Measurements from ENCODE around the gene PTPRG. TPM values are rescaled to one million over a fixed set of nuclear protein-coding genes. Genes with fewer than 3 reads are reported as not detected.

The PTPRG gene
- total and polyA plus RNA-seq, 2 donors (not counting 3 experiments of a cell fraction or from before 2014, with no cell fraction given) = 8.9 to 39.1 TPM

DNA sequence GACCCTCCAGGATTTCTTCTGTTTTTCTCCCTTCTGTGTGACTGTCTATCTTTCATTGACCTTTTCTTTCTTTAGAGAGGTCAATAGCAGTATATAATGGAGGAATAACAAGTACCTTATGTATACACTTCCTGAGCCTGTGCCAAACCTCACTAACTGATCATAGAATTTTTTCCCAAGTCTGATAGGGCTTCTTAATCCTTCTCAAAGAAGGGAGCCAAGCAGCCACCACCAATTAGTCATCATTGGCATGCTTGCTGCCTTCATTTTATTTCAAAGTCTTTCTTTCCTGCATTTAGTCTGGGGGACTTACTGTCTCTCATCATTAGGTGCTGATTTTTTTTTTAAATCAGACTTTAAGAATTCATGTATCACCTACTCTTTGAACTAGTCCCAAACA is 485.0 kb downstream of the PTPRG start:
- BruUV-seq (replicated peaks) = no TSS peak
- dilution Hi-C loops (cut with MboI; ENCODE audit: extremely low pct_ligation_motif_present, low sequenced_read_pairs) = no loop called here
- H3K27me3 ChIP-seq (ENCODE audit: control insufficient read depth in 2 of 2, insufficient read depth in 2 of 2, low read length in 2 of 2) = no peaks in the 10 kb centered on the region
- TF ChIP-seq FOS (IDR thresholded peaks at IDR 0.05; ENCODE audit: borderline replicate concordance, insufficient read depth, low read length) (no peak), GATA2 (IDR thresholded peaks at IDR 0.05; ENCODE audit: insufficient read depth, insufficient read length, low read depth, low read length) (no peak), JUN (IDR thresholded peaks at IDR 0.05; ENCODE audit: borderline replicate concordance, insufficient read depth, insufficient read length, low read depth) (no peak), POLR2A (IDR thresholded peaks at IDR 0.05; ENCODE audit: low read depth, low read length) (no peak), POLR2AphosphoS5 (IDR thresholded peaks at IDR 0.05; ENCODE audit: insufficient read depth, low read depth, low read length) (no peak), MYC (IDR thresholded peaks at IDR 0.05; ENCODE audit: low read depth, low read length) (no peak), EZH2 (IDR thresholded peaks at IDR 0.05; ENCODE audit: borderline replicate concordance, low read depth, low read length, severe bottlenecking) (no peak), MAX (IDR thresholded peaks at IDR 0.05; ENCODE audit: insufficient read depth, insufficient read length) (no peak)
- TF ChIP-seq, protein P1, sequence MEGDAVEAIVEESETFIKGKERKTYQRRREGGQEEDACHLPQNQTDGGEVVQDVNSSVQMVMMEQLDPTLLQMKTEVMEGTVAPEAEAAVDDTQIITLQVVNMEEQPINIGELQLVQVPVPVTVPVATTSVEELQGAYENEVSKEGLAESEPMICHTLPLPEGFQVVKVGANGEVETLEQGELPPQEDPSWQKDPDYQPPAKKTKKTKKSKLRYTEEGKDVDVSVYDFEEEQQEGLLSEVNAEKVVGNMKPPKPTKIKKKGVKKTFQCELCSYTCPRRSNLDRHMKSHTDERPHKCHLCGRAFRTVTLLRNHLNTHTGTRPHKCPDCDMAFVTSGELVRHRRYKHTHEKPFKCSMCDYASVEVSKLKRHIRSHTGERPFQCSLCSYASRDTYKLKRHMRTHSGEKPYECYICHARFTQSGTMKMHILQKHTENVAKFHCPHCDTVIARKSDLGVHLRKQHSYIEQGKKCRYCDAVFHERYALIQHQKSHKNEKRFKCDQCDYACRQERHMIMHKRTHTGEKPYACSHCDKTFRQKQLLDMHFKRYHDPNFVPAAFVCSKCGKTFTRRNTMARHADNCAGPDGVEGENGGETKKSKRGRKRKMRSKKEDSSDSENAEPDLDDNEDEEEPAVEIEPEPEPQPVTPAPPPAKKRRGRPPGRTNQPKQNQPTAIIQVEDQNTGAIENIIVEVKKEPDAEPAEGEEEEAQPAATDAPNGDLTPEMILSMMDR (IDR thresholded peaks at IDR 0.05; ENCODE audit: extremely low read depth in 1 of 2, insufficient read depth in 1 of 2, low read depth in 1 of 2, low read length in 2 of 2) = no peak
- ChIA-PET CTCF (interaction anchor here (1.9 kb wide), 1 partner anchor 12 kb away, joined by 6 read pairs; no protein-coding TSS in a partner anchor), POLR2A (no interaction called here)
- H2AFZ ChIP-seq (ENCODE audit: low read depth, low read length) = no peak overlapping the region
- H3K4me3 ChIP-seq (replicated peaks in 1 of 3; ENCODE audit: insufficient read depth in 1 of 3, low read depth in 1 of 3, low read length in 3 of 3) = no peak overlapping the region
- H3K9me1 ChIP-seq (replicated peaks; ENCODE audit: control insufficient read depth, extremely low read depth, insufficient read depth, low read length) = no peaks in the 10 kb centered on the region
- H3K9me3 ChIP-seq (replicated peaks; ENCODE audit: control insufficient read depth, insufficient read depth, low read length) = no peaks in the 10 kb centered on the region
- H3K36me3 ChIP-seq (ENCODE audit: control insufficient read depth in 2 of 2, extremely low read depth in 1 of 2, insufficient read depth in 2 of 2, low read length in 2 of 2) = no peaks in the 10 kb centered on the region
- DNase-seq (ENCODE audit: low read depth, low spot score) (no peak), FAIRE-seq (no peak)
- no peak overlapping the region for H3K27ac ChIP-seq (ENCODE audit: insufficient read depth, low read depth, low read length)
- H3K79me2 ChIP-seq (ENCODE audit: control insufficient read depth, insufficient read depth, low read length) = no peaks in the 10 kb centered on the region
- no peak overlapping the region for H3K9ac ChIP-seq (replicated peaks; ENCODE audit: extremely low read depth, insufficient read depth, low read length)
- H3K4me1 ChIP-seq (ENCODE audit: control insufficient read depth, extremely low read depth, insufficient read depth, low read length) = no peaks in the 10 kb centered on the region
- H4K20me1 ChIP-seq (replicated peaks; ENCODE audit: control insufficient read depth, extremely low read depth, insufficient read depth, low read length) = no peaks in the 10 kb centered on the region
- H3K4me2 ChIP-seq (ENCODE audit: insufficient read depth, low read length) = no peak overlapping the region
- intact Hi-C loops (cut with micrococcal nuclease) = no loop called here
